Glomerular endothelial cell (primary cell): ENCODE measurements around the gene FILIP1L. TPM values are rescaled to one million over a fixed set of nuclear protein-coding genes. Genes with fewer than 3 reads are reported as not detected.

ENCODE experiments used
- DNase-seq: peaks from one replicate; pipeline ENCODE4 v3.0.0-alpha.2; 2011; ENCODE audit warnings: low read depth, low spot score; ENCODE audit errors: extremely low read depth
- total RNA-seq: library from RNA; depleted of rRNA; stranded (reverse); fragments of >200 nt; gene quantifications from 2 replicates; pipeline ENCODE4 v1.2.3, GENCODE V29; 2015

Gene FILIP1L
- 54.9 and 70.8 TPM in 2 replicates for total RNA-seq

- no peak for DNase-seq
Observed at GRCh38 chr3:100114413-100115030, at the start of gene FILIP1L. TSS of gene FILIP1L (minus strand) at chr3:100114501.

GRCh38 chr3:100163787-100164186 lies 49.5 kb upstream of the FILIP1L start:
- DNase-seq: no peak

GRCh38 chr3:100160521-100160920 lies 46.2 kb upstream of the FILIP1L start:
- DNase-seq: no peak

GRCh38 chr3:100159331-100160153 lies 45.2 kb upstream of the FILIP1L start:
- peak; percentile 82 for DNase-seq

- DNase-seq: no peak
Observed at GRCh38 chr3:100158918-100159330, 44.6 kb upstream of the FILIP1L start.

GRCh38 chr3:100157685-100158084 lies 43.4 kb upstream of the FILIP1L start:
- DNase-seq: no peak

GRCh38 chr3:100155590-100155989 lies 41.3 kb upstream of the FILIP1L start:
- DNase-seq: no peak

GRCh38 chr3:100155128-100155527 lies 40.8 kb upstream of the FILIP1L start:
- no peak for DNase-seq

GRCh38 chr3:100154171-100154570 lies 39.9 kb upstream of the FILIP1L start:
- no peak for DNase-seq

- DNase-seq: no peak
Observed at GRCh38 chr3:100151024-100151707, 36.9 kb upstream of the FILIP1L start.

- DNase-seq: no peak
Observed at GRCh38 chr3:100150473-100150872, 36.2 kb upstream of the FILIP1L start.

- DNase-seq: no peak
Observed at GRCh38 chr3:100149713-100150415, 35.6 kb upstream of the FILIP1L start.

- DNase-seq: no peak
Observed at GRCh38 chr3:100149130-100149529, 34.8 kb upstream of the FILIP1L start.

GRCh38 chr3:100144255-100144866 lies 30.1 kb upstream of the FILIP1L start:
- DNase-seq: no peak

- DNase-seq: no peak
Observed at GRCh38 chr3:100141586-100141985, 27.3 kb upstream of the FILIP1L start.

GRCh38 chr3:100140976-100141375 lies 26.7 kb upstream of the FILIP1L start:
- DNase-seq: no peak

GRCh38 chr3:100136921-100137320 lies 22.6 kb upstream of the FILIP1L start:
- no peak for DNase-seq

- no peak for DNase-seq
Observed at GRCh38 chr3:100131241-100131640, 16.9 kb upstream of the FILIP1L start.

GRCh38 chr3:100129941-100130340 lies 15.6 kb upstream of the FILIP1L start:
- no peak for DNase-seq

- no peak for DNase-seq
Observed at GRCh38 chr3:100128565-100128964, 14.3 kb upstream of the FILIP1L start.

- DNase-seq: no peak
Observed at GRCh38 chr3:100127792-100128191, 13.5 kb upstream of the FILIP1L start.
